Measurements from ENCODE around the gene TTC7B. TPM values are rescaled to one million over a fixed set of nuclear protein-coding genes. Genes with fewer than 3 reads are reported as not detected.

Gene TTC7B
- polyA plus RNA-seq, 3 donors: 36.7 to 47.2 (median 42.3) TPM

GRCh38 chr14:90651976-90652560, 164.2 kb downstream of the TTC7B start:
- no peak for DNase-seq

GRCh38 chr14:90651271-90651804, 164.9 kb downstream of the TTC7B start:
- no peak for DNase-seq

GRCh38 chr14:90649557-90650135, 166.6 kb downstream of the TTC7B start:
- DNase-seq: no peak

GRCh38 chr14:90649083-90649482, 167.1 kb downstream of the TTC7B start:
- no peak for DNase-seq

GRCh38 chr14:90648421-90648820, 167.8 kb downstream of the TTC7B start:
- no peak for DNase-seq

- no peak for DNase-seq
Measured at GRCh38 chr14:90647473-90648005, 168.7 kb downstream of the TTC7B start.

- no peak for DNase-seq
Measured at GRCh38 chr14:90645842-90646443, 170.3 kb downstream of the TTC7B start.

GRCh38 chr14:90644882-90645281, 171.3 kb downstream of the TTC7B start:
- no peak for DNase-seq

- DNase-seq: no peak
Measured at GRCh38 chr14:90643982-90644670, 172.1 kb downstream of the TTC7B start.

- DNase-seq: peak; percentile 35
Measured at GRCh38 chr14:90642244-90642717, 173.9 kb downstream of the TTC7B start.

- DNase-seq: no peak
Measured at GRCh38 chr14:90641615-90642243, 174.5 kb downstream of the TTC7B start.

GRCh38 chr14:90641168-90641567, 175.1 kb downstream of the TTC7B start:
- no peak for DNase-seq

- DNase-seq: no peak
Measured at GRCh38 chr14:90639641-90640040, 176.6 kb downstream of the TTC7B start.

- no peak for DNase-seq
Measured at GRCh38 chr14:90632871-90633270, 183.4 kb downstream of the TTC7B start.

- no peak for DNase-seq
Measured at GRCh38 chr14:90632451-90632850, 183.8 kb downstream of the TTC7B start.

- no peak for DNase-seq
Measured at GRCh38 chr14:90630171-90630806, 185.9 kb downstream of the TTC7B start.

GRCh38 chr14:90629471-90629870, 186.8 kb downstream of the TTC7B start:
- no peak for DNase-seq

GRCh38 chr14:90628825-90629224, 187.4 kb downstream of the TTC7B start:
- DNase-seq: no peak

GRCh38 chr14:90627478-90627877, 188.8 kb downstream of the TTC7B start:
- peak; percentile 66 for DNase-seq

GRCh38 chr14:90626550-90626949, 189.7 kb downstream of the TTC7B start:
- no peak for DNase-seq

GRCh38 chr14:90625445-90625844, 190.8 kb downstream of the TTC7B start:
- no peak for DNase-seq
